HepG2 (cell line): ENCODE measurements around the gene MSANTD1. TPM values are rescaled to one million over a fixed set of nuclear protein-coding genes. Genes with fewer than 3 reads are reported as not detected.

Experiments
- ASH2L ChIP-seq: fragments of 300-600, 200-600 bp; sonication (generic); IDR thresholded peaks from 2 replicates; pipeline ENCODE4 v1.7.0; 2017; ENCODE audit warnings: low read depth, mild to moderate bottlenecking, moderate library complexity, mixed read lengths, low read length; ENCODE audit not compliant: insufficient read length
- CAMTA2 ChIP-seq: sonication (generic); formaldehyde crosslinking; IDR thresholded peaks from 2 replicates; pipeline ENCODE4 v1.4.0; 2020; ENCODE audit warnings: mild to moderate bottlenecking, missing genetic modification reagents, borderline replicate concordance
- CC2D1A ChIP-seq: sonication (generic); formaldehyde crosslinking; IDR thresholded peaks from 2 replicates; pipeline ENCODE4 v1.8.1; 2023; ENCODE audit warnings: mild to moderate bottlenecking, missing genetic modification reagents
- GATAD1 ChIP-seq: IDR thresholded peaks from 2 replicates; pipeline ENCODE4 v1.6.1; 2016; ENCODE audit warnings: missing genetic modification reagents, missing compliant biosample characterization
- HHEX ChIP-seq: IDR thresholded peaks from 2 replicates; pipeline ENCODE4 v1.6.1; 2016; ENCODE audit warnings: control low read depth
- KAT7 ChIP-seq: IDR thresholded peaks from 2 replicates; pipeline ENCODE4 v1.6.1; 2018; ENCODE audit warnings: borderline replicate concordance, missing compliant biosample characterization
- KDM4B ChIP-seq: sonication (generic); formaldehyde crosslinking; IDR thresholded peaks from 2 replicates; pipeline ENCODE4 v1.4.0; 2020; ENCODE audit warnings: missing genetic modification reagents
- MAFF ChIP-seq: IDR thresholded peaks from 2 replicates; pipeline ENCODE4 v1.6.1; 2011; ENCODE audit warnings: low read depth, low read length, improper control_type of control experiment
- NONO ChIP-seq, 2 experiments: fragments of 450-650 bp in 1 of 2; sonication (generic) in 1 of 2; formaldehyde crosslinking in 1 of 2; IDR thresholded peaks in 1 of 2; conservative IDR thresholded peaks in 1 of 2; 2 replicates each; pipeline versions ENCODE4 v1.6.1 to v1.8.0; 2017 to 2022; ENCODE audit warnings: mild to moderate bottlenecking in 1 of 2, missing genetic modification reagents in 1 of 2, moderate library complexity in 1 of 2
- RBFOX2 ChIP-seq: fragments of 200-400 bp; formaldehyde crosslinking; IDR thresholded peaks from 2 replicates; pipeline ENCODE4 v1.6.1; 2017; ENCODE audit warnings: low read depth, mild to moderate bottlenecking, low read length
- SMAD1 ChIP-seq: sonication (generic); formaldehyde crosslinking; IDR thresholded peaks from 2 replicates; pipeline ENCODE4 v1.4.0; 2020; ENCODE audit warnings: missing genetic modification reagents, low read depth, mild to moderate bottlenecking, borderline replicate concordance
- SNAPC4 ChIP-seq: sonication (generic); formaldehyde crosslinking; IDR thresholded peaks from 2 replicates; pipeline ENCODE4 v1.4.0; 2020; ENCODE audit warnings: mild to moderate bottlenecking, missing genetic modification reagents
- ZBTB37 ChIP-seq: sonication (generic); formaldehyde crosslinking; IDR thresholded peaks from 2 replicates; pipeline ENCODE4 v1.4.0; 2020; ENCODE audit warnings: mild to moderate bottlenecking, missing genetic modification reagents
- ZBTB7A ChIP-seq: sonication (generic); formaldehyde crosslinking; IDR thresholded peaks from 2 replicates; pipeline ENCODE4 v1.8.0; 2022; ENCODE audit warnings: mild to moderate bottlenecking, missing genetic modification reagents
- ZNF3 ChIP-seq: IDR thresholded peaks from 2 replicates; pipeline ENCODE4 v1.7.0; 2017; ENCODE audit warnings: inconsistent platforms
- ZNF552 ChIP-seq: sonication (generic); formaldehyde crosslinking; IDR thresholded peaks from 2 replicates; pipeline ENCODE4 v1.9.0; 2022; ENCODE audit warnings: missing genetic modification reagents, mild to moderate bottlenecking, borderline replicate concordance
- ZNF563 ChIP-seq: sonication (generic); formaldehyde crosslinking; IDR thresholded peaks from 2 replicates; pipeline ENCODE4 v1.8.0; 2022; ENCODE audit warnings: mild to moderate bottlenecking, moderate library complexity, missing genetic modification reagents
- ZNF674 ChIP-seq: sonication (generic); formaldehyde crosslinking; IDR thresholded peaks from 2 replicates; pipeline ENCODE4 v1.5.0; 2020; ENCODE audit warnings: low read depth, mild to moderate bottlenecking, missing genetic modification reagents
- ZNF781 ChIP-seq: sonication (generic); formaldehyde crosslinking; IDR thresholded peaks from 2 replicates; pipeline ENCODE4 v1.5.1; 2020; ENCODE audit warnings: borderline replicate concordance, mild to moderate bottlenecking, missing genetic modification reagents; ENCODE audit errors: not compliant biosample characterization
- polyA plus RNA-seq, 8 experiments: library from polyadenylated mRNA; depleted of rRNA in 3 of 8; stranded (reverse) in 7 of 8; unstranded in 1 of 8; fragments of >200 nt; fragmentation: Illumina TruSeq in 4 of 8; extraction: Trizol in 4 of 8; gene quantifications; 2 replicates each; pipeline versions ENCODE4 v1.2.1 to v1.2.3, GENCODE V29; 2011 to 2016; ENCODE audit warnings: low read depth in 4 of 8, missing spikeins in 1 of 8, mixed read lengths in 1 of 8; ENCODE audit not compliant: insufficient read depth in 1 of 8
- total RNA-seq, 5 experiments: library from RNA; depleted of rRNA; stranded (reverse); fragments of >200 nt; fragmentation: Illumina TruSeq; extraction: Trizol; gene quantifications; 2 replicates each; pipeline ENCODE4 v1.2.3, GENCODE V29; 2016; ENCODE audit warnings: low read depth in 1 of 5
- TF ChIP-seq, protein P1 (sequence below): sonication (generic); formaldehyde crosslinking; IDR thresholded peaks from 2 replicates; pipeline ENCODE4 v1.5.0; 2020; ENCODE audit warnings: missing genetic modification reagents, mild to moderate bottlenecking, borderline replicate concordance
- TF ChIP-seq, protein P2 (sequence below): IDR thresholded peaks from 2 replicates; pipeline ENCODE4 v1.6.1; 2016; ENCODE audit warnings: missing biosample characterization, missing genetic modification reagents, low read depth

MSANTD1 gene
- total and polyA plus RNA-seq, 2 of the 13 experiments (the other 11 are each of a cell fraction or from before 2014, with no cell fraction given), result 0.22 to 0.40 TPM

DNA sequence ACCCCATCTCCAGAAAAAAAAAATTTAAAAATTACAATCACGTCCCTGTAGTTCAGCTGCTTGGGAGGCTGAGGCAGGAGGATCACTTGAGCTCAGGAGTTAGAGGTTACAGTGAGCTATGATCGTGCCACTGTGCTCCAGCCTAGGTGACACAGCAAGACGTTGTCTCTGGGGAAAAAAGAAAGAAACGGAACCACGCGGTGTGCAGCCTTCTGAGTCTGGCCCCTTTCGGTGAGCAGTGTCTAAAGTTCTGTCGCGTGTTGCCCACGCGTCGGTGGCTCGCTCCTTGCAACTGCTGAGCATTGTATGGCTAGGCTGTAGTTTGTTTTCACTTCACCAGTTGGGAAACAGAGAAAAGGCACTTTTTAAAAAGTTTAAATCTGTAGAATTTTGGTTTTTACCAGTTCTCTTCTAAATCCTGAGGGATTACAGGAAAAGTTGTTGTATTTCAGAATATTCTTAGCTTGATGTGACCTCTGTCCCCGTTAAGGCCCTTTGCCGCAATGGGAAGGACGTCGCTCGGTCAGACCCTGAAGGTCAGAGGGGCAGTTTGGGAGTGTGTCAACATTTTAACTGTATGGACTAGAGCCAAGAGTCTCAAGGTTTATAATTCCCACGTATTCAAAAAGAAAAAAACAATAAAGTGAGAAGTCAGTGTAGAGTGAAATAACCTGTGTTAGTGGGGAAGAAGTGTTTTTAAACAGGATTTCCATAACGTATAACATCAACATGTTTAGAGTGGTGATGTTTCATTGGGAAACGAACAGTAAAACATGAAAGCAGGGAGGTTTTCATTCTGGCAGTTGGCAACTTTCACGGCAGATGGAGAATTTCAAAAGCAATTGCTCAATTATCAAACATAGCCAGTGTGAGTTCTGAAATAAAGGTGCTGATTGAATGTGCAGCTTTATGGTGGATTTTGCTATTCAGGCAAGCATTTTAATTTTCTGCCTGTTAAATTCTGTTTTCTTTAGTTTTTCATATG is 45.8 kb upstream of the MSANTD1 start (continued):
- TF ChIP-seq SNAPC4 (CRISPR knock-in tag) (no peak), ZBTB7A (CRISPR knock-in tag) (no peak), ZNF674 (CRISPR knock-in tag) (no peak), ASH2L (peak; percentile 61), GATAD1 (CRISPR knock-in tag) (peak; percentile 25; the same call in 1 of the 2 replicates), ZNF781 (CRISPR knock-in tag) (no peak), KAT7 (CRISPR knock-in tag) (no peak), ZNF563 (CRISPR knock-in tag) (no peak), SMAD1 (no peak), ZBTB37 (CRISPR knock-in tag) (no peak), ZNF3 (CRISPR knock-in tag) (no peak), CAMTA2 (no peak), CC2D1A (CRISPR knock-in tag) (no peak), RBFOX2 (no peak), MAFF (no peak), ZNF552 (no peak), NONO (IDR thresholded peaks at IDR 0.05) (no peak), NONO (CRISPR knock-in tag; conservative IDR thresholded peaks at IDR 0.05) (no peak), KDM4B (no peak), HHEX (CRISPR knock-in tag) (no peak)
- TF ChIP-seq, protein P1, sequence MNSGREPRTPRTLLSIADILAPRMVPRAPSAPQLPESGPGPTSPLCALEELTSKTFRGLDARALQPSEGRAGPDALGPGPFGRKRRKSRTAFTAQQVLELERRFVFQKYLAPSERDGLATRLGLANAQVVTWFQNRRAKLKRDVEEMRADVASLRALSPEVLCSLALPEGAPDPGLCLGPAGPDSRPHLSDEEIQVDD (CRISPR knock-in tag), result no peak
- TF ChIP-seq, protein P2, sequence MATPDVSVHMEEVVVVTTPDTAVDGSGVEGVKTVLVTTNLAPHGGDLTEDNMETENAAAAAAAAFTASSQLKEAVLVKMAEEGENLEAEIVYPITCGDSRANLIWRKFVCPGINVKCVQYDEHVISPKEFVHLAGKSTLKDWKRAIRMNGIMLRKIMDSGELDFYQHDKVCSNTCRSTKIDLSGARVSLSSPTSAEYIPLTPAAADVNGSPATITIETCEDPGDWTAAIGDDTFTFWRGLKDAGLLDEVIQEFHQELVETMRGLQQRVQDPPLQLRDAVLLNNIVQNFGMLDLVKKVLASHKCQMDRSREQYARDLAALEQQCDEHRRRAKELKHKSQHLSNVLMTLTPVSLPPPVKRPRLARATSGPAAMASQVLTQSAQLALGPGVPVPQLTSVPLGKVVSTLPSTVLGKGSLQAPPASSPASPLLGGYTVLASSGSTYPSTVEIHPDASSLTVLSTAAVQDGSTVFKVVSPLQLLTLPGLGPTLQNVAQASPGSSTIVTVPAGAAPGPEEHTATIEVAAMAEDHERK, result no peak
